Heart left ventricle (tissue), 13 donors: Measurements from ENCODE around the gene CHN2.

ENCODE experiments used
- POLR2A ChIP-seq, 2 donors: fragments of 450-650 bp; IDR thresholded peaks; one replicate each; pipeline ENCODE4 v1.6.1; 2017; ENCODE audit warnings: antibody characterized with exemption in 2 of 2, mild to moderate bottlenecking in 2 of 2, moderate library complexity in 2 of 2
- TF ChIP-seq, protein P1 (sequence below), 12 donors: fragments of 200-600 bp; sonication (generic) in 4 of 12; IDR thresholded peaks; one replicate each; pipeline versions ENCODE4 v1.5.0 to v1.8.0; 2018 to 2022; ENCODE audit warnings: antibody characterized with exemption in 12 of 12, mild to moderate bottlenecking in 5 of 12
- donor health status: ischemic (EF 13 %, LVEDD 7.1; RV severe dilation, severe dysfunction).
- donor health status: DM: no; HTN: yes; CAD: no.
- donor health status: DM: no; HTN: no; CAD: no.
- donor health status: ischemic (EF 25% LVEDD 6.9; RV normal size, moderate dysfunction).
- donor health status: ischemic (EF 25% LVEDD 5.7; RV mildly dilated, moderate dysfunction).
- donor health status: ischemic (EF 35%, LVEDD 5.7; RV mildly dilated, moderate dysfunction).
- donor health status: nonischemic (EF 11% LVEDD 7.7; RV severe dilation, severe dysfunction).
- donor health status: DM: yes; HTN: yes; CAD: no.
- donor health status: PGD.
- donor health status: ischemic (EF 29% LVEDD 5.4; RV normal size, mild dysfunction).
- donor health status: nonischemic (EF 23%, LVEDD 6.1; RV moderate dilation, normal function).

DNA sequence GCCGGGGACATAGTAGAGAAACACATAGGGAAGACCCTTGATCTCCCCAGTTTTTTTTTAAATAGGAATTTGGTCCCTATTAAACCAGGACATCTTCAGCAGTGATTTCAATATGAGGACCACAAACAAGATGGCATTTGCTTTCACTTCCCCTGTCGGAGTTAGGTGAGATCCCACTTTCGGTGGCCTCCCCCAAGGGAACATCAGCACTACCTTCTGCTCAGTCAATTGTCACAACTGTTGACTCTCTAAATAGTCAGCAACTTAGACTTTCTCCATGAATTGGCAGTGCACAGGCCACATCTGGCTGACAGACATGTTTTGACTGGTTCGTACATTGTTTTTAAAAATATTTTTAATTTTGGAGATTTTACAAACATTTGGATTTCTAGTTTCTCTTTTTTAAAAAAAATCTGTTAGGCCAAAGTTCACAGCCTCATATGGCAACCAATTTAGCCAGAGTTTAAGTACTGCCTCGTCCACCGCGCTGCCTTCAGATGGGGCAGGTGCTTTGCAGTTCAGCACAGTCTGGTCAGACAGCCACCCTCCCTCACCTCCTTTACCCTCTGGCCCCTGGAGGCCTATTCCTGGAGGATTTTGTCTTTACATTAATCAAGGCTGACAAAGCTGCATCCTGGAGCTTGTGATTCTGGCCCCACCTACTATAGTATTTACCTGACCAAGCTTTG lies 229.9 kb downstream of the CHN2 start:
- TF ChIP-seq, protein P1, sequence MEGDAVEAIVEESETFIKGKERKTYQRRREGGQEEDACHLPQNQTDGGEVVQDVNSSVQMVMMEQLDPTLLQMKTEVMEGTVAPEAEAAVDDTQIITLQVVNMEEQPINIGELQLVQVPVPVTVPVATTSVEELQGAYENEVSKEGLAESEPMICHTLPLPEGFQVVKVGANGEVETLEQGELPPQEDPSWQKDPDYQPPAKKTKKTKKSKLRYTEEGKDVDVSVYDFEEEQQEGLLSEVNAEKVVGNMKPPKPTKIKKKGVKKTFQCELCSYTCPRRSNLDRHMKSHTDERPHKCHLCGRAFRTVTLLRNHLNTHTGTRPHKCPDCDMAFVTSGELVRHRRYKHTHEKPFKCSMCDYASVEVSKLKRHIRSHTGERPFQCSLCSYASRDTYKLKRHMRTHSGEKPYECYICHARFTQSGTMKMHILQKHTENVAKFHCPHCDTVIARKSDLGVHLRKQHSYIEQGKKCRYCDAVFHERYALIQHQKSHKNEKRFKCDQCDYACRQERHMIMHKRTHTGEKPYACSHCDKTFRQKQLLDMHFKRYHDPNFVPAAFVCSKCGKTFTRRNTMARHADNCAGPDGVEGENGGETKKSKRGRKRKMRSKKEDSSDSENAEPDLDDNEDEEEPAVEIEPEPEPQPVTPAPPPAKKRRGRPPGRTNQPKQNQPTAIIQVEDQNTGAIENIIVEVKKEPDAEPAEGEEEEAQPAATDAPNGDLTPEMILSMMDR (IDR thresholded peaks at IDR 0.05): no peak
- TF ChIP-seq POLR2A (IDR thresholded peaks at IDR 0.05): no peak
